Left ventricle myocardium inferior (tissue), 1 donor: ENCODE measurements around the gene THBS1. TPM values are rescaled to one million over a fixed set of nuclear protein-coding genes. Genes with fewer than 3 reads are reported as not detected.

Experiments
- DNase-seq: peaks from one replicate; pipeline ENCODE4 v3.0.0-alpha.2; 2020
- H3K27ac ChIP-seq: fragments of 200-600 bp; replicated peaks from 2 replicates; pipeline ENCODE4 v1.8.0; 2021
- H3K27me3 ChIP-seq: fragments of 200-600 bp; 2 replicates; pipeline ENCODE4 v1.8.0; 2021; ENCODE audit warnings: low read depth
- H3K36me3 ChIP-seq: fragments of 200-600 bp; 2 replicates; pipeline ENCODE4 v1.8.0; 2021
- H3K4me1 ChIP-seq: fragments of 200-600 bp; 2 replicates; pipeline ENCODE4 v1.8.0; 2021
- H3K4me3 ChIP-seq: fragments of 200-600 bp; 2 replicates; pipeline ENCODE4 v1.8.0; 2021; ENCODE audit warnings: mild to moderate bottlenecking, moderate library complexity
- H3K9me3 ChIP-seq: fragments of 200-600 bp; replicated peaks from 2 replicates; pipeline ENCODE4 v1.8.0; 2021
- intact Hi-C: fragments of 100-400 bp; cut with micrococcal nuclease; formaldehyde crosslinking; loops from one replicate; pipeline ENCODE4 v1.11.0; 2022
- total RNA-seq: library from RNA; stranded (reverse); fragmentation: NEBNext Ultra II Directional; extraction: Animal tissue kit (Norgen Biotek cat#: 25700); gene quantifications from one replicate; pipeline ENCODE4 v1.2.1, GENCODE V29; 2021
- TF ChIP-seq, protein P1 (sequence below): fragments of 200-600 bp; IDR thresholded peaks from 2 replicates; pipeline ENCODE4 v1.8.0; 2021; ENCODE audit warnings: antibody characterized with exemption, mild to moderate bottlenecking, borderline replicate concordance
- donor health status: DM: no; HTN: yes; CAD: no; lungs with severe emphysema.

The THBS1 gene
- total RNA-seq, 1 donor from 2014 or later, result 47.4 TPM

DNA sequence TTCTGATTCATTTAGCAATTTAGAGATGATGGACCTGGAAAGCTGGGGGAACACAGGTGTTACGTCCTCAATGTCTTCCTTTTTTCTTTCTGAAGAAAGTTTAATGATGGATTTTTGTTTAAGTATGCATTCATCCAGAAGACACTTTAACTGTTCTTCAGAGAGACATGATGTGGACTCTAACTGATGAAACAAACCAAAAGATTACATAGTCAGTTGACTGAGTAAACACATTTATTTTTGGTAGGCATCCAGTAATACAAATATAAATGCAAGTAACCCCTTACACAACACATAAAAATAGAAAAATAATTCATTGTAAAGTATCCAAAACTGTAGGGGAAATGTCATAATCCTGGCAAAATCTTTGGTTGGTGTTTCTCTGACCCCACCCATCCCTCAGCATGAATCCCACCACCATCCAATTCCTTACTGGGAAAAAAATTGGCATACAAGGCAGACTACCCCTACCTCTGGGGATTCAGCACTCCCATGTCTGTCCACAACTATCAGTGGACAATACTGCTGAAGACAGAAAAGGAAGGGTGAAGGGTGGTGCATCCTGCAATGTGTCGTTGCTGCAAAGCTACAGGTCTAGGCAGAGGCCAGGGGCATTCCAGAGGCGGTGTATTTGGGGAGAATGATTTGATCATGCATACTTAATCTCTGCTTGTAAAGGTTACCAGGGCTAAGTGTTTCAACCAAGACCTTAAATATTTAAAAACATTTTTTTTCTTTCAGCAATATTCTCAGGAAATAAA is 37.4 kb downstream of the THBS1 start:
- intact Hi-C loops, result no loop called here
- TF ChIP-seq, protein P1, sequence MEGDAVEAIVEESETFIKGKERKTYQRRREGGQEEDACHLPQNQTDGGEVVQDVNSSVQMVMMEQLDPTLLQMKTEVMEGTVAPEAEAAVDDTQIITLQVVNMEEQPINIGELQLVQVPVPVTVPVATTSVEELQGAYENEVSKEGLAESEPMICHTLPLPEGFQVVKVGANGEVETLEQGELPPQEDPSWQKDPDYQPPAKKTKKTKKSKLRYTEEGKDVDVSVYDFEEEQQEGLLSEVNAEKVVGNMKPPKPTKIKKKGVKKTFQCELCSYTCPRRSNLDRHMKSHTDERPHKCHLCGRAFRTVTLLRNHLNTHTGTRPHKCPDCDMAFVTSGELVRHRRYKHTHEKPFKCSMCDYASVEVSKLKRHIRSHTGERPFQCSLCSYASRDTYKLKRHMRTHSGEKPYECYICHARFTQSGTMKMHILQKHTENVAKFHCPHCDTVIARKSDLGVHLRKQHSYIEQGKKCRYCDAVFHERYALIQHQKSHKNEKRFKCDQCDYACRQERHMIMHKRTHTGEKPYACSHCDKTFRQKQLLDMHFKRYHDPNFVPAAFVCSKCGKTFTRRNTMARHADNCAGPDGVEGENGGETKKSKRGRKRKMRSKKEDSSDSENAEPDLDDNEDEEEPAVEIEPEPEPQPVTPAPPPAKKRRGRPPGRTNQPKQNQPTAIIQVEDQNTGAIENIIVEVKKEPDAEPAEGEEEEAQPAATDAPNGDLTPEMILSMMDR, result no peak
- H3K27me3 ChIP-seq, result no peaks in the 10 kb centered on the region
- peaks cover 19% of the 10 kb centered on the region for H3K9me3 ChIP-seq
- H3K27ac ChIP-seq, result no peak overlapping the region
- no peak overlapping the region for H3K4me3 ChIP-seq
- no peak for DNase-seq
- H3K36me3 ChIP-seq, result no peaks in the 10 kb centered on the region
- H3K4me1 ChIP-seq, result peaks cover 14% of the 10 kb centered on the region

DNA sequence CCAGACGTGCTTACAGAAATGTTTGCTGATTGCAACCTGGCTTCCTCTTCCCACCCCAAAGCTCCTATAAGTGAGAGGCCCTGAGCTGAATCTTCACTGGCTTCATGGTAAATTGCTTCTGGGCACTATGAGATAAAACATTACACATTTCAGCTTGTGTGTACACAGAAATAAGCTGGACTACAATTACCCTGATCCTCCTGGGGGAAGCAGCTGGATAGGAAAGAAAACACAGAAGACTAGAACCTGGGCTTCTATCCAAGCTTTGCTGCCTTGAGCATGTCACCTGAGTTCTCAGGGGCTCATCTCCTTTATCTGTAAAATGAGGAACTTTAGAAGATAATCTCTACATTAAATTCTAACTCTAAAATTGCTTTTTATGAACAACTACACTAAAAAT is 40.3 kb downstream of the THBS1 start:
- Histone ChIP-seq H3K4me3 (no peak overlapping the region), H3K9me3 (no peaks in the 10 kb centered on the region), H3K27me3 (no peaks in the 10 kb centered on the region), H3K27ac (no peak overlapping the region), H3K36me3 (no peaks in the 10 kb centered on the region), H3K4me1 (peaks cover 40% of the 10 kb centered on the region)
- intact Hi-C loops, result no loop called here
- DNase-seq, result no peak
- TF ChIP-seq, protein P1, result no peak

DNA sequence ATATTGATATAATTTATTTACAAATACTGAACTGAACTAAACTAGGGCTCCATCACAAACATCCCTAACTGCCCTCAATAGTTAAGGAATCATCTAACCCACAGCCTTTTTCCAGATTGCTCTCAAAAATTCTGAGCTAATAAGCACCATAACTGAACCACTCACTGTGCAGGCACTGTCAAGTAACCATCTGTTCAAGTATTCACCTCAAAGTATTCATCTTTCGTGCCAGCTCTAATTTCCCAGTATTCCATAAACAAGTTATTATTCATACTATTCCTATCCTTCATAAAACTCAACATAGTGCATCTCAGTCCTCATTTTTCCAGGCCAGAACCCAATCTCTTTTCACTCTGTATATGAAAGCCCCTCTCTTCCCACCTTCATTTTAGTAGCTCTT is 41.1 kb downstream of the THBS1 start:
- H3K4me3 ChIP-seq, result no peak overlapping the region
- no peaks in the 10 kb centered on the region for H3K9me3 ChIP-seq
- H3K27me3 ChIP-seq, result no peaks in the 10 kb centered on the region
- TF ChIP-seq, protein P1, result no peak
- no peak for DNase-seq
- H3K27ac ChIP-seq, result no peak overlapping the region
- H3K4me1 ChIP-seq, result peaks cover 45% of the 10 kb centered on the region
- H3K36me3 ChIP-seq, result no peaks in the 10 kb centered on the region
- intact Hi-C loops, result no loop called here

DNA sequence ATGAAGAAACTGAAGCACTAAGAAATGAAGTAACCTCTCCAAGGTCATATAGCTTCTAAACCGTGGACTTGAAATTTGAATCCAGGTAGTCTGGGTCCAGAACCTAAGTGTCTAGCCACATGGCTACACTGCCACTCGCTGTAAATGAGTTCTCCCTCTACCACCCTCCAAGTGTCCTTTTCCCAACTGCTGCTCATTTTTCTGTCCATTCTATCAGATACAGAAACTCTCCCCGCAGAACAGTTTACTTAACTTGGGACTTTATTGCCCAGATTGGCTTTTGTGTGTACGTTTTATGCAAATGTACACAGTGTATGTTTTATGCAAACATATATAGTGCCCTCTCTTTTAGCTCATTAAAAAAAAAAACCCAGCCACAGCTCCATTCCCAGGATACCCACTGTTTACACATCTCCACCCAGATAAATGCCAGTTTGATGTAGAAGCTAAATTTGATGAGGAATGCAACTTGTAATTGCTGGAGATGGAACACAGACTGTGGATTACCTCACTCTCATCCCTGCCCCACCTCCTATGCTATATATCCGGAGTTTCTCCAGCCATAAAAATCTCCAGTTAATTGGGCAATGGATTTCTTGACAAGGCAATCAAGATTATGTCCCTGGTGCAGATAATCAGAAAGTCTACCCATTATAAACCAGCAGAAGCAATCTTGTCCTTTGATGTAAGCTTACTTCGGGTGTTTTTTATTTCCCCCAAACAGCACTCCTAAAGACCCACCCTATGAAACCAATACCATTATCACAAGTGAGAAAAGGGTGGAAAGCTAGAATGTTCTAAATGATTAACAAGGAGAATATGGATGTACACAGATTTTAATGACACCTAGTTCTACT is 42.0 kb downstream of the THBS1 start:
- DNase-seq, result no peak
- H3K27me3 ChIP-seq, result no peaks in the 10 kb centered on the region
- no peak overlapping the region for H3K27ac ChIP-seq
- H3K4me3 ChIP-seq, result no peak overlapping the region
- intact Hi-C loops, result no loop called here
- no peaks in the 10 kb centered on the region for H3K9me3 ChIP-seq
- H3K4me1 ChIP-seq, result peaks cover 54% of the 10 kb centered on the region
- no peaks in the 10 kb centered on the region for H3K36me3 ChIP-seq
- TF ChIP-seq, protein P1, result no peak

DNA sequence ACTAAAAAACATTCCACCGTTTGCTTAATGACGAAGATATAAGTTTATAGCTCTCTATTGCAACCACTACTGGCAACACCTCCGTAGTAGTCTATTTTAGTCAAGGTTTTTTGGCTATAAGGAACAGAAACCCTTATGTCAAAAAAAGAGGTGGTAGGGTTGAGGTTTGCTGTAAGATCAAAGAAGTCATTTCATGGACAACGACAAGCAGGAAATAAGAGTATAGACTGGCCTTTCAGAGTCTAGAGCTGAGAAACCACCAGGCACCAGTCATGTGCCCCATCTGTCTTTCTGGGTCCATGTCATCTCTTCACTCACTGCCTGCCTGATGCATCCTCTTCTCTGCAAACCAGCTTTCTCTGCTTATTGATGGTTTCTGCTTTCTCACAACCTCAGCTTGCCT is 42.7 kb downstream of the THBS1 start:
- H3K27ac ChIP-seq, result no peak overlapping the region
- TF ChIP-seq, protein P1, result no peak
- no peaks in the 10 kb centered on the region for H3K27me3 ChIP-seq
- no peaks in the 10 kb centered on the region for H3K9me3 ChIP-seq
- H3K36me3 ChIP-seq, result no peaks in the 10 kb centered on the region
- intact Hi-C loops, result no loop called here
- H3K4me3 ChIP-seq, result no peak overlapping the region
- H3K4me1 ChIP-seq, result peaks cover 56% of the 10 kb centered on the region
- DNase-seq, result no peak
